ENCODE results near the gene ALDH4A1. TPM values are rescaled to one million over a fixed set of nuclear protein-coding genes. Genes with fewer than 3 reads are reported as not detected.
A peak's percentile ranks its signal among the peaks of the same experiment; 100 is the strongest.

Gene ALDH4A1
- total and polyA plus RNA-seq, 10 of the 15 experiments (the other 5 are each of a cell fraction or from before 2014, with no cell fraction given): 0.06 to 25.5 (median 13.0) TPM

DNA sequence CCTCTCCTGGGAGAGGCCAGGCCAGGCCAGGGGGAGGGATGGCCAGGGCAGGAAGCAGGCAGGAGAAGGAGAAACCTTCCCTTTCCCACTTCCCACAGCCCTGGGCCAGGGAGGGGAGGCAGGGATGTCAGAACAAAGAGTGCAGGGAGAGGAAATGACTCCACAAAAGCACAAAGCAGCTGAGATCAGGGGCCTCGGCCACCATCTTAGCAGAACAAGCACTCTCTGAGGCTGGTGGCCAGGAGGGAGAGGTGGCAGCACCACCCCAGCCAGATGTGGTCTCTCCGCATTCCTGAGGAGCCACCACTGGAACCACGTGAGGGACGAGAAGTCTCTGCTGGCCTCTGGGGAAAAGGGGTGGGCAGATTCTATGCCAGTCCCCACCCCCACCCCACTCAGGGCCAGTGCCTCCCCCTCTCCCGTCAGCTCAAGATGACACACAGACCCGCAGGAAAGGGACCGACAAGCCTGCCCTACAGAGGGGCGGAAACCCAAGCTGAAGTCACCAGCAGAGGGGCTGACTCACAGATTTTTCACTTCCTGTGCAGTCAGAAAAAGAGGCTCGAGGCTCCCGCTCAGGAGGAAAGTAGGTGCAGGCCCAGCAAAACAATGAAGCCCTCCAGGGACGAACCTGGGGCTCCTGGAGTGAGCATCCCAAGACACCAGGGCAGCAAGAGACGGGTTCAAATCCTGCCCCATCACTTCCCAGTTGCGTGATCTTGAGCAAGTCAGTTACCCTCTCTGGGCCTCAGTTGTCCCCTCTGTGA is 24.1 kb upstream of the ALDH4A1 start (continued):
- TF ChIP-seq, protein P1, sequence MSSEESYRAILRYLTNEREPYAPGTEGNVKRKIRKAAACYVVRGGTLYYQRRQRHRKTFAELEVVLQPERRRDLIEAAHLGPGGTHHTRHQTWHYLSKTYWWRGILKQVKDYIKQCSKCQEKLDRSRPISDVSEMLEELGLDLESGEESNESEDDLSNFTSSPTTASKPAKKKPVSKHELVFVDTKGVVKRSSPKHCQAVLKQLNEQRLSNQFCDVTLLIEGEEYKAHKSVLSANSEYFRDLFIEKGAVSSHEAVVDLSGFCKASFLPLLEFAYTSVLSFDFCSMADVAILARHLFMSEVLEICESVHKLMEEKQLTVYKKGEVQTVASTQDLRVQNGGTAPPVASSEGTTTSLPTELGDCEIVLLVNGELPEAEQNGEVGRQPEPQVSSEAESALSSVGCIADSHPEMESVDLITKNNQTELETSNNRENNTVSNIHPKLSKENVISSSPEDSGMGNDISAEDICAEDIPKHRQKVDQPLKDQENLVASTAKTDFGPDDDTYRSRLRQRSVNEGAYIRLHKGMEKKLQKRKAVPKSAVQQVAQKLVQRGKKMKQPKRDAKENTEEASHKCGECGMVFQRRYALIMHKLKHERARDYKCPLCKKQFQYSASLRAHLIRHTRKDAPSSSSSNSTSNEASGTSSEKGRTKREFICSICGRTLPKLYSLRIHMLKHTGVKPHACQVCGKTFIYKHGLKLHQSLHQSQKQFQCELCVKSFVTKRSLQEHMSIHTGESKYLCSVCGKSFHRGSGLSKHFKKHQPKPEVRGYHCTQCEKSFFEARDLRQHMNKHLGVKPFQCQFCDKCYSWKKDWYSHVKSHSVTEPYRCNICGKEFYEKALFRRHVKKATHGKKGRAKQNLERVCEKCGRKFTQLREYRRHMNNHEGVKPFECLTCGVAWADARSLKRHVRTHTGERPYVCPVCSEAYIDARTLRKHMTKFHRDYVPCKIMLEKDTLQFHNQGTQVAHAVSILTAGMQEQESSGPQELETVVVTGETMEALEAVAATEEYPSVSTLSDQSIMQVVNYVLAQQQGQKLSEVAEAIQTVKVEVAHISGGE (CRISPR knock-in tag; IDR thresholded peaks at IDR 0.05): no peak
- peak; percentile 18; the same call in 1 of the 2 replicates for TF ChIP-seq SMC3 (IDR thresholded peaks at IDR 0.05; ENCODE audit: borderline replicate concordance, low read length)
- TF ChIP-seq IKZF2 (IDR thresholded peaks at IDR 0.05): peak; percentile 35 to 51; a peak in 1 of 4 replicates
- TF ChIP-seq, protein P2, sequence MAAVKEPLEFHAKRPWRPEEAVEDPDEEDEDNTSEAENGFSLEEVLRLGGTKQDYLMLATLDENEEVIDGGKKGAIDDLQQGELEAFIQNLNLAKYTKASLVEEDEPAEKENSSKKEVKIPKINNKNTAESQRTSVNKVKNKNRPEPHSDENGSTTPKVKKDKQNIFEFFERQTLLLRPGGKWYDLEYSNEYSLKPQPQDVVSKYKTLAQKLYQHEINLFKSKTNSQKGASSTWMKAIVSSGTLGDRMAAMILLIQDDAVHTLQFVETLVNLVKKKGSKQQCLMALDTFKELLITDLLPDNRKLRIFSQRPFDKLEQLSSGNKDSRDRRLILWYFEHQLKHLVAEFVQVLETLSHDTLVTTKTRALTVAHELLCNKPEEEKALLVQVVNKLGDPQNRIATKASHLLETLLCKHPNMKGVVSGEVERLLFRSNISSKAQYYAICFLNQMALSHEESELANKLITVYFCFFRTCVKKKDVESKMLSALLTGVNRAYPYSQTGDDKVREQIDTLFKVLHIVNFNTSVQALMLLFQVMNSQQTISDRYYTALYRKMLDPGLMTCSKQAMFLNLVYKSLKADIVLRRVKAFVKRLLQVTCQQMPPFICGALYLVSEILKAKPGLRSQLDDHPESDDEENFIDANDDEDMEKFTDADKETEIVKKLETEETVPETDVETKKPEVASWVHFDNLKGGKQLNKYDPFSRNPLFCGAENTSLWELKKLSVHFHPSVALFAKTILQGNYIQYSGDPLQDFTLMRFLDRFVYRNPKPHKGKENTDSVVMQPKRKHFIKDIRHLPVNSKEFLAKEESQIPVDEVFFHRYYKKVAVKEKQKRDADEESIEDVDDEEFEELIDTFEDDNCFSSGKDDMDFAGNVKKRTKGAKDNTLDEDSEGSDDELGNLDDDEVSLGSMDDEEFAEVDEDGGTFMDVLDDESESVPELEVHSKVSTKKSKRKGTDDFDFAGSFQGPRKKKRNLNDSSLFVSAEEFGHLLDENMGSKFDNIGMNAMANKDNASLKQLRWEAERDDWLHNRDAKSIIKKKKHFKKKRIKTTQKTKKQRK (IDR thresholded peaks at IDR 0.05; ENCODE audit: low read depth, low read length): no peak
- TF ChIP-seq NR2F1 (conservative IDR thresholded peaks at IDR 0.05): no peak
- no peak for TF ChIP-seq KLF5 (IDR thresholded peaks at IDR 0.05; ENCODE audit: partially characterized antibody)
- TF ChIP-seq HDAC2 (IDR thresholded peaks at IDR 0.05): no peak
- no peak for TF ChIP-seq RFX5 (IDR thresholded peaks at IDR 0.05; ENCODE audit: low read depth, low read length)
- peak; percentile 67 for TF ChIP-seq MEF2B (IDR thresholded peaks at IDR 0.05; ENCODE audit: partially characterized antibody, poor library complexity, severe bottlenecking)
- peak; percentile 64 for TF ChIP-seq JUNB (IDR thresholded peaks at IDR 0.05)
- TF ChIP-seq PBX3 (IDR thresholded peaks at IDR 0.05; ENCODE audit: insufficient replicate concordance, low read depth, low read length): no peak
- TF ChIP-seq HDGF (IDR thresholded peaks at IDR 0.05): peak; percentile 60; the same call in 1 of the 2 replicates
- TF ChIP-seq RBBP5 (conservative IDR thresholded peaks at IDR 0.05): no peak
- TF ChIP-seq STAT3 (IDR thresholded peaks at IDR 0.05; ENCODE audit: low read depth, low read length): no peak
- peak; percentile 32 for TF ChIP-seq IKZF1 (conservative IDR thresholded peaks at IDR 0.05)
- TF ChIP-seq CREM (IDR thresholded peaks at IDR 0.05; ENCODE audit: low read depth): peak; percentile 65; the same call in 1 of the 2 replicates
- no peak; a peak in 1 of 4 replicates for TF ChIP-seq BHLHE40 (IDR thresholded peaks at IDR 0.05; ENCODE audit: borderline replicate concordance in 1 of 2, low read depth in 2 of 2, low read length in 1 of 2)
- no peak for TF ChIP-seq POU2F2 (IDR thresholded peaks at IDR 0.05; ENCODE audit: borderline replicate concordance, low read depth, low read length)
- 0 out of 2 replicates have a peak, but pooled peaks have one; percentile 54 for TF ChIP-seq NBN (IDR thresholded peaks at IDR 0.05)
- TF ChIP-seq, protein P3, sequence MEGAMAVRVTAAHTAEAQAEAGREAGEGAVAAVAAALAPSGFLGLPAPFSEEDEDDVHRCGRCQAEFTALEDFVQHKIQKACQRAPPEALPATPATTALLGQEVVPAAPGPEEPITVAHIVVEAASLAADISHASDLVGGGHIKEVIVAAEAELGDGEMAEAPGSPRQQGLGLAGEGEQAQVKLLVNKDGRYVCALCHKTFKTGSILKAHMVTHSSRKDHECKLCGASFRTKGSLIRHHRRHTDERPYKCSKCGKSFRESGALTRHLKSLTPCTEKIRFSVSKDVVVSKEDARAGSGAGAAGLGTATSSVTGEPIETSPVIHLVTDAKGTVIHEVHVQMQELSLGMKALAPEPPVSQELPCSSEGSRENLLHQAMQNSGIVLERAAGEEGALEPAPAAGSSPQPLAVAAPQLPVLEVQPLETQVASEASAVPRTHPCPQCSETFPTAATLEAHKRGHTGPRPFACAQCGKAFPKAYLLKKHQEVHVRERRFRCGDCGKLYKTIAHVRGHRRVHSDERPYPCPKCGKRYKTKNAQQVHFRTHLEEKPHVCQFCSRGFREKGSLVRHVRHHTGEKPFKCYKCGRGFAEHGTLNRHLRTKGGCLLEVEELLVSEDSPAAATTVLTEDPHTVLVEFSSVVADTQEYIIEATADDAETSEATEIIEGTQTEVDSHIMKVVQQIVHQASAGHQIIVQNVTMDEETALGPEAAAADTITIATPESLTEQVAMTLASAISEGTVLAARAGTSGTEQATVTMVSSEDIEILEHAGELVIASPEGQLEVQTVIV (IDR thresholded peaks at IDR 0.05; ENCODE audit: borderline replicate concordance, partially characterized antibody): no peak
